GM21786 (cell line): Measurements from ENCODE around the gene EXOSC5.
A peak's percentile ranks its signal among the peaks of the same experiment; 100 is the strongest.
"Not testable (repeated sequence)": the region's sequence is repeated elsewhere in the genome, so short reads cannot be mapped to it uniquely, and the experiment has no call there.

Source experiments
- ATAC-seq: cut with Tn5 transposase; IDR thresholded peaks from one replicate; pipeline ENCODE4 v1.9.1; 2021; ENCODE audit not compliant: unreplicated experiment

Gene EXOSC5

DNA sequence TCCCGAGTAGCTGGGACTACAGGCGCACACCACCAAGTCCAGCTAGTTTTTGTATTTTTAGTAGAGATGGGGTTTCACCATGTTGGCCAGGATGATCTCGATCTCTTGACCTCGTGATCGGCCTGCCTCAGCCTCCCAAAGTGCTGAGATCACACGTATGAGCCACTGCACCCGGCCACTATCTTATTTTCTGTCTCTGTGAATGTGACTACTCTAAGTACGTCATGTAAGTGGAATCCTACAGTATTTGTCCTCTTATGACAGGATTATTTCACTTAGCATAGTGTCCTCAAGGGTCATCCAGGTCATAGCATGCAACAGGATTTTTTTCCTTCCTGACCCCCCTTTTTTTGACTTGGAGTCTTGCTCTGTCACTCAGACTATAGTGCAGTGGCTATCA is 25.6 kb downstream of the EXOSC5 start:
- no peak for ATAC-seq

DNA sequence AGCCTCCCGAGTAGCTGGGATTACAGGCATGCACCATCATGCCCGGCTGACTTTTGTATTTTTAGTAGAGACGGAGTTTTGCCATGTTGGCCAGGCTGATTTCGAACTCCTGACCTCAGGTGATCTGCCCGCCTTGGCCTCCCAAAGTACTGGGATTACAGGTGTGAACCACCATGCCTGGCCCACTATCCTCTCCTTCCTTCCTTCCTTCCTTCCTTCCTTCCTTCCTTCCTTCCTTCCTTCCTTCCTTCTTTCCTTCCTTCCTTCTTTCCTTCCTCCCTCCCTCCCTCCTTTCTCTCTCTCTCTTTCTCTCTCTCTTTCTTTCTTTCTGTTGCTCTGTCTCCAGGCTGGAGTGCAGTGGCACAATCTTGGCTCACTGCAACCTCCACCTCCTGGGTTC is 26.0 kb downstream of the EXOSC5 start:
- ATAC-seq: not testable (repeated sequence)

DNA sequence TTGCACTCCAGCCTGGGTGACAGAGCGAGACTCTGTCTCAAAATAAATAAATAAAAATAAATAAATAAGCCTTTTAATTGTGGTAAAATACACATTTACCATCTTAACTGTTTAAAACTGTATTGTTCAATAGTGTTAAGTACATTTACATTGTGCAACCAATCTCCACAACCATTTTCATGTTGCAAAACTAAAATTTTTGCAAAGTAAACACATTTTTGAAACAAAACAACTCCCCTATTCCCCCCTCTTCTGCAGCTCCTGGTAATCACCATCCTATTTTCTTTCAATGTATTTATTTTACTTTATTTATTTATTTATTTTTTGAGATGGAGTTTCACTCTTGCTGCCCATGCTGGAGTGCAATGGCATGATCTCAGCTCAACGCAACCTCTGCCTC is 27.4 kb downstream of the EXOSC5 start:
- ATAC-seq: no peak

DNA sequence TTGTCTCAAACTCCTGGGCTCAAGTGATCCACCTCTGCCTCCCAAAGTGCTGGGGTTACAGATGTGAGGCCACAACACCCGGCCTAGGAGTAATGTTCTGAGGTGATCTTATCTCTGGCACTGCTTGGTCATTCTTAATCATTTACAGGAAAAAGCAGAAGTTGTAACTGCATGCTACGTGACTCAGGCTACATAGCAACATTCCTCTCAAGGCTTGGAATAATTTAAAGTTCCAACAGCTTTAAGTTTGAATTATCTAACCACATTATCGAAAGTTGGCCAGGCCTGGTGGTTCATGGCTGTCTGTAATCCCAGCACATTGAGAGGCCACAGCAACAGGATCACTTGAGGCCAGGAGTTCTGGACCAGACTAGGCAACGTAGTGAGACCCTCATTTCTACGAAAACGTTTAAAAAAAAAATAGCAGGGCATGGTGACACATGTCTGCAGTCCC is 29.3 kb downstream of the EXOSC5 start:
- ATAC-seq: peak; percentile 42

DNA sequence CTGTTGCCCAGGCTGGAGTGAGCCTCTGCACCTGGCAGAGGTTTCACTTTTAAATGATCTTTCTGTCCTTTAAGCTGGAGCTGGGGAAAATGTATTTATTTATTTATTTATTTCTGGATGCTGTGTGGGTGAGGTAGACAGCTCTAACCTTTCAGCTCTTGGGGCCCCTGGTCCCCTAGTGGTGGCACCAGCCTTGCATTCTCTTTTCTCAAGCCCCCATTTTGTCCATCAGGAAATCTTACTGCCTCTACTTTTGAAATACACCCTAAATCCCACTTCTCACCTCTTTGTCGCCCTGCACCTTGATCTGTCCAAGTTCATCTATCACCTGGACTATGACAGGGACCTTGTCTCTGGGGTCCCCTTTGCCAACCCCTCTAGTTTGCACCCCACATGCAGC is 31.1 kb downstream of the EXOSC5 start:
- no peak for ATAC-seq

DNA sequence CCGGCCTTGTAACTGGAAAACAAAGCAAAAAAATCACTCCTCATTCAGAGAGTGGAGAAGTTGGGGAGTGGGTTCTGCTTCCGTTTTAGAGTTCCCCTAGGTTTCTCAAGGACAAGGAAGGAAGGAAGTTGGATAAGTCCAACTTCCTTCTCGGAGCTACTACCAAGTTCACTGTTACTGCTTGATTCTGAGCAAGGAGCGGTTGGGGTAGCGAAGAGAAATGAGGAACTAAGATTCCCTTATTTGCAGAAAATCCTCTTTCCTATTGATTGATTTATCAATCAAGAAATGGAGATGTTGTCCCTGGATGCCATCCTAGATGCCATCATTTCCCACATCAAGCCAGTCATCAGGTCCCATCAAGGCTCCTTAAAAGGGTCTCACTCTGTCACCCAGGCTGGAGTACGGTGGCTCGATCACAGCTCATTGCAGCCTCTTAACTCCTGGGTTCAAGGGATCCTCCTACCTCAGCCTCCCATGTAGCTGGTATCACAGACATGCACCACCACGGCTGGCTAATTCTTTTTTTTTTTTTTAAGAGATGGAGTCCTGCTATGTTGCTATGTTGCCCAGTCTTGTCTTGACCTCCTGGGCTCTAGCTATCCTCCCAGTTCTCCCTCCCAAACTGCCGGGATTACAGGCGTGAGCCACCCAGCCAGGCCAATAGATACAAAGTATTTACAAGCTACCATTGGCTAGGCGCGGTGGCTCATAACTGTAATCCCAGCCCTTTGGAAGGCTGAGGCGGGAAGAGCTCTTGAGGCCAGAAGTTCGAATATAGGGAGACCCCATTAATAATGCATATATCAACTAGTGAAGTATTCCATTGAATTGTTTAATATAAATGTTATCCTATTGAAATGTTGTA is 32.4 kb downstream of the EXOSC5 start:
- ATAC-seq: no peak

DNA sequence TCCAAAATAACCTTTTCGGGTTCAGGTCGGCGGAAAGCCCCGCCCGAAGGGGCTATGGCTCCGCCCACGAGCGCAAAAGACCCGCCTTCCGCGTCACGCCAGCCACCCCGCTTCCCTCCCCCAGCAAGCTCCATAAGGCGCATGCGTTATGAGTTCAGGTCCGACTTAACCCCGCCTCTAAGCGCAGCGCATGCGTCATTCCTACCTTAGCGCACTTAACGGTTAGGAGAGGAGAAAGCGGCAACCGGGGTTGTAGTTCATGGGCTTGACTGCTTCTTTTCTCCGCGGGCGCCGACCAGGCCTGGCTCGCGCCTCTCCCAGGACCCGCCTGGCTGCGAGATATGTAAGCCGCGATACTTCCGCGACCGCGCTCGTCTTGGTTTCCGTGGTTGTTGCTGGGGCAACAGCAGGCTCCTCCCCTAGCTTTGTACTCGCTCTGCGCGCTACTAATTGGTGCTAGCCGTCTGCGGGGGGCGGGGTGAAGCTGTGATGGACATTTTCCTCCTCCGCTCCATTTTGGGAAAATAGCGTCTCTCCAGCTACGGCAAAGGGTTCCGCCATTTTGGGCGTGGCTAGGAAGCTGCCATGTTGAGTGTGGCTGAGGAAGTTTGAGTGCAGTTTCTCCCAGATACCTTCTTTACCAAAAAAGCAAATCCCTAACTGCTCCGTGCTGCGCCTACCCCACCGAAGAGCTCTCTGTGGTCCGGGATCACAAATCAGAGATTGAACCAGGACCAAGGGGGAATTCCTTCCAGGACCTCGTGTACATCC is 33.2 kb downstream of the EXOSC5 start, which contains the start of gene B9D2:
Gene B9D2, minus strand, starts transcription at position 397 of the 771 bp plus-strand sequence. CDS start 630 bp downstream, outside the sequence.
- ATAC-seq: peak; percentile 78

DNA sequence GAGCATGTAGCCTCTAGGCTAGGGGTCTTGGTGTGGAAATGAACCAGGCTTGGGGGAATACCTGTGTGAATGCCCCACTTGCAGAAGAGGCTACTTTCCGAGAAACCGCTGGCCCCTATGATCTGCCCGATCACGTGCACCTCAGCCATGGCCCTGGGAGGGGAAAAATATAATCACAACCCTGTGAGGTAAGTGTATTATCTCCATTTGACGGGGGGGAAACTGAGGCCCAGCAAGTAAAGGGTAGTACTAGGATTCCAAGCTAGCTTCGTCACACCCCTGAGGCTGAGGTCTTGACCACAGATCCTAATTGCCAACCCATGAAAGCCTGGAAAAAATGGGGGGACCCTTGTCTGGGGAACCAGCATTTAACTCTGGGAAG is 33.8 kb downstream of the EXOSC5 start:
- no peak for ATAC-seq

DNA sequence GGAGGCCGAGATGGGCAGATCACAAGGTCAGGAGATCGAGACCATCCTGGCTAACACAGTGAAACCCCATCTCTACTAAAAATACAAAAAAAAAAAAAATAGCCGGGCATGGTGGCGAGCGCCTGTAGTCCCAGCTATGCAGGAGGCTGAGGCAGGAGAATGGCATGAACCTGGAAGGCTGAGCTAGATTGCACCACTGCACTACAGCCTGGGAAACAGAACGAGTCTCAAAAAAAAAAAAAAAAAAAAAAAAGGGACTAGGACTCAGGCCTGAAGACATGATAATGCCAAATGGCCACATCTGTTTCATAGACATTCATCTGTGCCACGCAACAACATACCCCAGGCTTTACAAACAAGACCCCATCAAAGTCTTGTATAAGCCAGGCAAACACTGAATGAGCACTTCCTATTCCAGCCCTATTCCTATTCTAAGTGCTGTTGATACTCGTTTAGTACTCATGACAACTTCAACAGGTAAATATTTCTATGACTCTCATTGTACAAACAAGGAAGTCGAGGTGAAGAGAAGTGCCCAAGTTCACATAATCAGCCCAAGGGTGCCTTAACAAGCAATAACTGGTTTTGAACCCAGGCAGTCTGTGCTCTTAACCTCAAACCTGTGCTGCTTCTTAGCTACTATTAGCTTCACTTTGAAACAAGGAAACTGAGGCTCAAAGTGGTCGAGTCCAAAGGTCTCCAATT is 34.9 kb downstream of the EXOSC5 start:
- ATAC-seq: no peak

DNA sequence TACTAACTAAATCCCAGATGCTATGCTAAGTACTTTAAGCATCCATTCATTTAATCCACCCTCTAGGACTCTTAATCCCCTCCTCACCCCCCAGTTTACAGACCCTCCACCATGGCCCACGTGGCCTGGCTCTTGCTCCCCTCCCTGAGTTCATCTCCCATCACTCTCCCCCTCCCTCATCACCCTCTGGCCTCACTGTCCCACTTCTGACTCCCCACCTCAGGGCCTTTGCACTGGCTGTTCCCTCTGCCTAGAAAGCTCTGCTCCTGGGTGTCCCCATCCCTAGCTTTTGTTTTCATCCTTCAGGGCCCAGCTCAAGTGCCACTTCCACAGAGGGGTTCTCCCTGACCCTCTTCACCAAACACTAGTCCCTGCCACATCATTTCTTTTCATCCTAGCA is 37.4 kb downstream of the EXOSC5 start:
- ATAC-seq: no peak

DNA sequence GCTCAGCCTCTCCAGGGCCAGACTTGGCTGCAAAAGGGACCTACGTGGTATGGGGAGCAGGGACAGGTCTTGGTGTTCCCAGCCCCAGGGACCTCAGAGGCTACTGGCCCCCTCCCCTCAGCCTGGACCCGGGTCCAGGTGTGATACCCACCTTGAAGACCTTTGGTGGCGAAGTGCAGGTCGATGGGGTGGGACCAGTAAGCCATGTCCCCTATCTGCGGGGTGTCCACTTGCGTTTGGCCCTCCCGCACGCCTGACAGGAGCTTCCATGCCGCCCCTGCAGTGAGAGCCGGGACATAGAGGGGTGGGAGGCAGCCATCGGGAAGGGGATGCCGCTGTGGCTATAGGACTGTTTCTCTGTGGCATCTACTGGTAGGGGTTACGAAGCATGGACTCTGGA is 39.4 kb downstream of the EXOSC5 start:
- ATAC-seq: no peak

DNA sequence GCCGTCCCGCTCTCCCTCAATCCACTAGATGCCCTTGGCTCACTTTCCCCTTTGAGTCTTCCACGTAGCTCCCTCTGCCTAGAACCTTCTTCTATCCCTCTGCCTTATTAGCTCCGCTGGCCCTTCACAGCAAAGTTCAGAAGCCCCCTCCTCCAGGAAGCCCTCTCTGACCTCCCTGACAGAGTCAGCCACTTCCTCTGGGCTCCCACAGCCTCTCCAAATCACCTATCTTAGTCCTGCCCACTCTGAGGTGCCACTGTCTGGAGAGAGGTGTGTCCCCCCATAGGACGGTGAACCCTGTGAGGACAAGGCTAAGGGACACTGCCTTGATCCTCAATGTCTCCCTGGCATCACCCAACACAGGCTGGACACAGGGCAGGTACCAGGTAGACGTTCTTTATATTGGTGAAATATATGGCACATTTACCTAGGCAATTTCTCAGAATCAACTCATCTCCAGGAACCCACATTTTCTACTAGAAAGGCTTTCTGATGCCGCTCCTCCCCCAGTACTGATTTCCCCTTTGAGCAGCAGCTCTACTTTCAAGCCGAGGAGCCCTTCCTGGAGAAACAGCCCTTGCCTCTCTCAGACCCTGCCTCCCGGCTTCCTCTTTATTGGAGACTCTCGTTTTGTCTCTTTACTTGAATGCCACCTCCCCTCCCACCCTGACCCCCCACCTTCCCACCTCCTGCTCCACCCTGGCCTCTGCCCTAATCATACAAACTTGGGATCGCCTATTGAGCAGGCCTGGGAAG is 40.0 kb downstream of the EXOSC5 start:
- no peak for ATAC-seq

DNA sequence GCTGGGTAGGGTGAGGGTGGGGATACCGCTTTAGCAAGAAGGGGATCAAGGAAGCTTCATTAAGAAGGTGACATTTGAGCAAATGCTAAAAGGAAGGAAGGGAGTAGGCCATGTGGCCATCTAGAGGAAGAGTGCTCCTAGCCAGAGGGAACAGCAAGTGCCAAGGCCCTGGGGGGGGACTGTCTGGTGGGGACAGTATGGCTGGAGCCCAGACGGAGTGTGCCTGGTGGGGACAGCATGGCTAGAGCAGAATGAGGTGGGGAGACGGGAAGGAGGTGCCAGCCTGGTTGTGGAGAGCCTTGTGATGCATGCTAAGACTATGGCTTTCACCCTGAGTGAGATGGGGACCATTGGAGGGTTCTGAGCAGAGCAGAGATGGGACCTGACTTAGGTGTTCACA is 41.4 kb downstream of the EXOSC5 start:
- no peak for ATAC-seq

DNA sequence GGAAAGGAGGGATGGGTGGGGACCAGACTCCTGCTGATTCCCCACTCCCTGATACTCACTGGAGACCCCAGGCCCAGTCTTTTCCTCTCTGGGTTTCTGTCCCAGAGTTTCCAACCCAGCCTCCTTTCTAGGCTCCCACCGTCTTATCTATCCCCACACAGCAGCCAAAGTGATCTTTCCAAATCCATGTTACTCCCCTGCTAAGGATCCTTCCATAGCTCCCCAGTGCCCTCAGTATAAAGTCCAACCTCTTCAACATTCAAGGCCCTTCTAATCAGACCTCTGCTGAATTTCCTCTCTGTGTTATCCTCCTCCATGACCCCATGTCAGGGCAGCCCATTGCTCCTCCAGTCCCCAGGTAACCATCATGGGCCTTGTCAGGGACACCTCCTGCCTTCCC is 42.1 kb downstream of the EXOSC5 start:
- ATAC-seq: no peak

DNA sequence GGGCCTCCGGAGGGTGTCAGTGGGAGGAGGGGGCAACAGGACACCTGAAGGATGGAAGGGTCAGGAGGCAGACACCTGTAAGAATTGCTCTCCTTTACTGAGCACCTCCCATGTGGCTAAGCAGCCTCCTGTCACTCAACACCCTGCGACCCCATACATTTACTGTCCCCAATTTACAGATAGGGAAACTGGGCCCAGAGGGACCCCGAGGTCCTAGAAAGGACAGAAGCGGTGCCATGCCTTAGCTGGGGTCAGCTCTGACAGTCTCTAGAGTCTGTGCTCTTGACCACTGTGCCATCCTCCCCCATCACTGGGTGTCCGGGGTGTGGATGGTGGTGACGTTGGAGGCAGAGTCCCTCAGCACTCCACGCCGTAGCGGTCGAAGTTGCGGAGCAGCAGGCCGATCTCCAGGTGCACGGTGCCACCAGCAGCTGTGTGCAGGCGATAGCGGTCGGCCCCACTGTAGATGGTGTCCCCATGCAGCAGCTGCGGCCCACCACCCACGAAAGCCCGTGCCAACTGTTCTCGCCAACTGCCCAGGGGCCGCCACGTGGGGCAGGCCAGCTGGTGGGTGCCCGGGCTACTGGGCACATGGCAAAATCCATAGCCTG is 42.7 kb downstream of the EXOSC5 start:
- ATAC-seq: no peak

DNA sequence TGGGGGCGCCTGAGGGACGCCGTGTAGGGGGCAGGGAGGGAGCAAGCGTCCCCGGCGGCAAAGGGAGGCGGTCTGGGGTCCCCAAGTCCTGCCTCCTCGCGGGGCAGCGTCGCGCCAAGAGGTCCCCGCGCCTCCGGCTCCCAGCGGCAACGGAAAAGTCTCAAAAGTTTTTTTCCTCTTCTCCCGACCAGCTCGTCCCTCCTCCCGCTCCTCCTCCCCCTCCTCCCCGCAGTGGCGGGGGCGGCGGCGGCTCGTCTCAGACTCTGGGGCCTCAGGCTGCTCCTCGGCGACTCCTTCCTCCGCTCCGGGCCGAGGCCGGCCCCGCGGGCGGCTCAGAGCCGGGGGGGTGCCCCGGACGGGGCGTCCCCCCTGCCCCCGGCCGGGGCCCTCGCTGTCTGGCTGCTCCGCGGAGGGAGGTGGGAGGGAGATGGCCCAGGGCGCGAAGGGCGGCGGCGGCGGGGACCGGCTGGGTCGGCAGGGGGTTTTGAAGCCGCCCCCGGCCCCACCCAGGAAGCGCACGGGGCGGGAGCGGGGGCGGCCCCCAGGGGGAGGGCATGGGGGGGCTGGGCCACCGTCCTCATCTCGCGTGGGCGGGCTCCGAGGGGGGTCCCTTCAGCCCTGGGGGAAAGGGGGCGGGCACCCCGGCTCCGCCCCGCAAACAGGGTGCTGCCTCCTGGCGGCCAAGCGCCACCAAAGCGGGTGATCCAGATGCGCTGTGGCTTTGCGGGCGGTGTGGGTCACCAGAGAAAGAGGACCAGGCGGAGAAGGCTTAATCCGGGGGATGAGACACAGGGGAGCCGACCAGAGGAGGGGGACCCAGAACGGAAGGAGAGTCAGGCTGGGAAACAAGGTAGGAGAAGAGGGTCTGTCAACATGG is 43.5 kb downstream of the EXOSC5 start, which contains the start of gene TGFB1:
Gene TGFB1, minus strand, starts transcription at position 457 of the 877 bp plus-strand sequence. CDS start 878 bp downstream, outside the sequence.
- no peak for ATAC-seq

DNA sequence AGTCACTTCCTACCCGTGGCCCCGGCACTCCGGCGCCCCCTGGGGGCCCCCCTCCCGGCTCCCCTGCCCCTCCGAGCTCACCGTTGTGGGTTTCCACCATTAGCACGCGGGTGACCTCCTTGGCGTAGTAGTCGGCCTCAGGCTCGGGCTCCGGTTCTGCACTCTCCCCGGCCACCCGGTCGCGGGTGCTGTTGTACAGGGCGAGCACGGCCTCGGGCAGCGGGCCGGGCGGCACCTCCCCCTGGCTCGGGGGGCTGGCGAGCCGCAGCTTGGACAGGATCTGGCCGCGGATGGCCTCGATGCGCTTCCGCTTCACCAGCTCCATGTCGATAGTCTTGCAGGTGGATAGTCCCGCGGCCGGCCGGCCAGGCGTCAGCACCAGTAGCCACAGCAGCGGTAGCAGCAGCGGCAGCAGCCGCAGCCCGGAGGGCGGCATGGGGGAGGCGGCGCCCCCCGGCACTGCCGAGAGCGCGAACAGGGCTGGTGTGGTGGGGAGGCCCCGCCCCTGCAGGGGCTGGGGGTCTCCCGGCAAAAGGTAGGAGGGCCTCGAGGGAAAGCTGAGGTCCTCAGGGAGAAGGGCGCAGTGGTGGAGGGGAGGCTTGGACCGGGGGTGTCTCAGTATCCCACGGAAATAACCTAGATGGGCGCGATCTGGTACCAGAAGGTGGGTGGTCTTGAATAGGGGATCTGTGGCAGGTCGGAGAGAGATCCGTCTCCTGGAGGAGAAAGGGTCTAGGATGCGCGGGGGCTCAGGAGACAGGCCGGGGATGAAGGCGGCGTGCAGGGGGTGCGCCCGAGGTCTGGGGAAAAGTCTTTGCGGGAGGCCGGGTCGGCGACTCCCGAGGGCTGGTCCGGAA is 44.3 kb downstream of the EXOSC5 start:
- ATAC-seq: no peak

DNA sequence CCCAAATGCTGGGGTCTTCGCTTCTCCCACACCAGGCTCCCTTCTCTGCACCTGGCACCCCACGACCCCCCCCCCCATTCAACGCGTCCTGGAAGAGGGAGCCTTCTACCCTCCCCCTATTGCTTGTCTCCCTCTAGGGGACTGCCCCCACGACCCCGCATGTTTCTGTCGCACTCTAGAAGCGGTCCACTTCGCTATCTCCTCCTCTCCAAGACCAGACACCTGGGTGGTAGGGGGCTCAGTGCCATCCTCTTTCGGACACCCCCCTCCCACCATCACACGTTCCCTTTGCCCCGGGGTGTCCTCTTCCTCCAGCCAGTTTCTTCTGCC is 44.9 kb downstream of the EXOSC5 start:
- no peak for ATAC-seq
